Type B pancreatic cell (in vitro differentiated cells): ENCODE measurements around the gene FICD. TPM values are rescaled to one million over a fixed set of nuclear protein-coding genes. Genes with fewer than 3 reads are reported as not detected.
"Not testable (repeated sequence)": the region's sequence is repeated elsewhere in the genome, so short reads cannot be mapped to it uniquely, and the experiment has no call there.

Experiments used
- DNase-seq: peaks from one replicate; pipeline ENCODE4 v3.0.0; 2021; ENCODE audit warnings: mixed read lengths; ENCODE audit not compliant: unreplicated experiment; ENCODE audit errors: extremely low spot score
- H3K27ac Mint-ChIP-seq: 2 replicates; pipeline ENCODE4 v1.8.0; 2021; ENCODE audit warnings: mild to moderate bottlenecking, mixed read lengths
- H3K27me3 Mint-ChIP-seq: 2 replicates; pipeline ENCODE4 v1.8.0; 2021; ENCODE audit warnings: mixed read lengths
- H3K36me3 Mint-ChIP-seq: 2 replicates; pipeline ENCODE4 v1.8.0; 2021; ENCODE audit warnings: mixed read lengths
- H3K4me1 Mint-ChIP-seq: one replicate; pipeline ENCODE4 v1.8.0; 2021; ENCODE audit warnings: mixed read lengths; ENCODE audit not compliant: unreplicated experiment
- H3K4me3 Mint-ChIP-seq: 2 replicates; pipeline ENCODE4 v1.8.0; 2021; ENCODE audit warnings: mild to moderate bottlenecking, mixed read lengths
- H3K9me3 Mint-ChIP-seq: 2 replicates; pipeline ENCODE4 v1.8.0; 2021; ENCODE audit warnings: mixed read lengths
- CTCF ChIP-seq: fragments of 200-600 bp; sonication (generic); conservative IDR thresholded peaks from 2 replicates; pipeline ENCODE4 v1.5.0; 2021; ENCODE audit warnings: antibody characterized with exemption, mild to moderate bottlenecking
- total RNA-seq: library from RNA; stranded (reverse); gene quantifications from 2 replicates; pipeline ENCODE4 v1.2.1, GENCODE V29; 2021; ENCODE audit warnings: low replicate concordance

FICD gene
- total RNA-seq, 1 donor from 2014 or later: 4.9 TPM

- Mint-ChIP-seq H3K4me1 (no peaks in the 10 kb centered on the region), H3K27ac (no peak overlapping the region), H3K27me3 (peaks cover 19% of the 10 kb centered on the region), H3K4me3 (no peak overlapping the region), H3K9me3 (no peaks in the 10 kb centered on the region), H3K36me3 (no peaks in the 10 kb centered on the region)
- DNase-seq: no peak
- no peak for TF ChIP-seq CTCF
Measured at GRCh38 chr12:108483213-108484059, 31.6 kb upstream of the FICD start.

GRCh38 chr12:108484431-108484830 lies 30.6 kb upstream of the FICD start:
- no peak for TF ChIP-seq CTCF
- Mint-ChIP-seq H3K27ac (no peak overlapping the region), H3K4me1 (no peaks in the 10 kb centered on the region), H3K4me3 (no peak overlapping the region), H3K36me3 (no peaks in the 10 kb centered on the region), H3K9me3 (no peaks in the 10 kb centered on the region), H3K27me3 (peaks cover 19% of the 10 kb centered on the region)
- no peak for DNase-seq

- H3K36me3 Mint-ChIP-seq: no peaks in the 10 kb centered on the region
- DNase-seq: no peak
- no peaks in the 10 kb centered on the region for H3K9me3 Mint-ChIP-seq
- H3K4me1 Mint-ChIP-seq: no peaks in the 10 kb centered on the region
- H3K27ac Mint-ChIP-seq: no peak overlapping the region
- H3K4me3 Mint-ChIP-seq: no peak overlapping the region
- no peak for TF ChIP-seq CTCF
- peaks cover 19% of the 10 kb centered on the region for H3K27me3 Mint-ChIP-seq
Measured at GRCh38 chr12:108484845-108485244, 30.2 kb upstream of the FICD start.

GRCh38 chr12:108485371-108485770 lies 29.7 kb upstream of the FICD start:
- H3K27me3 Mint-ChIP-seq: peaks cover 19% of the 10 kb centered on the region
- H3K36me3 Mint-ChIP-seq, H3K4me1 Mint-ChIP-seq, DNase-seq, H3K9me3 Mint-ChIP-seq, H3K27ac Mint-ChIP-seq, H3K4me3 Mint-ChIP-seq: not testable (repeated sequence)

GRCh38 chr12:108487029-108487428 lies 28.0 kb upstream of the FICD start:
- not testable (repeated sequence) for H3K4me3 Mint-ChIP-seq, H3K36me3 Mint-ChIP-seq, DNase-seq, H3K27ac Mint-ChIP-seq, H3K4me1 Mint-ChIP-seq, H3K9me3 Mint-ChIP-seq
- H3K27me3 Mint-ChIP-seq: peaks cover 20% of the 10 kb centered on the region

GRCh38 chr12:108491256-108491655 lies 23.8 kb upstream of the FICD start:
- TF ChIP-seq CTCF: no peak
- no peaks in the 10 kb centered on the region for H3K4me1 Mint-ChIP-seq
- H3K27ac Mint-ChIP-seq: no peak overlapping the region
- DNase-seq: no peak
- H3K9me3 Mint-ChIP-seq: no peaks in the 10 kb centered on the region
- H3K4me3 Mint-ChIP-seq: no peak overlapping the region
- no peaks in the 10 kb centered on the region for H3K36me3 Mint-ChIP-seq
- H3K27me3 Mint-ChIP-seq: peaks cover 44% of the 10 kb centered on the region
